Astrocyte (in vitro differentiated cells and primary cell): ENCODE results near the gene ICE1. TPM values are rescaled to one million over a fixed set of nuclear protein-coding genes. Genes with fewer than 3 reads are reported as not detected.
A peak's percentile ranks its signal among the peaks of the same experiment; 100 is the strongest.

ENCODE experiments used
- DNase-seq: peaks from one replicate; pipeline ENCODE4 v3.0.0-alpha.2; 2010; ENCODE audit warnings: low read depth
- FAIRE-seq: peaks from 2 replicates; lab custom pipeline; 2011; peaks lifted over from hg19 to GRCh38; lab: Jason Lieb, UNC
- H2AFZ ChIP-seq: 2 replicates; pipeline ENCODE4 v1.6.0; 2012; ENCODE audit warnings: low read depth, low read length, inconsistent platforms
- H3K27ac ChIP-seq: 2 replicates; pipeline ENCODE4 v1.5.1; 2011; ENCODE audit warnings: low read depth, low read length, inconsistent platforms
- H3K27me3 ChIP-seq: 2 replicates; pipeline ENCODE4 v1.6.0; 2011; ENCODE audit warnings: low read length, inconsistent platforms; ENCODE audit not compliant: insufficient read depth
- H3K36me3 ChIP-seq: 2 replicates; pipeline ENCODE4 v1.5.1; 2011; ENCODE audit warnings: low read length, inconsistent platforms; ENCODE audit not compliant: insufficient read depth
- H3K4me1 ChIP-seq: 2 replicates; pipeline ENCODE4 v1.5.1; 2011; ENCODE audit warnings: low read length, inconsistent platforms; ENCODE audit not compliant: insufficient read depth
- H3K4me2 ChIP-seq: 2 replicates; pipeline ENCODE4 v1.6.0; 2012; ENCODE audit warnings: low read length, inconsistent platforms
- H3K4me3 ChIP-seq: 2 replicates; pipeline ENCODE4 v1.5.1; 2011; ENCODE audit warnings: low read depth, mild to moderate bottlenecking, low read length, inconsistent platforms; ENCODE audit not compliant: insufficient read depth
- H3K79me2 ChIP-seq: 2 replicates; pipeline ENCODE4 v1.6.0; 2012; ENCODE audit warnings: mild to moderate bottlenecking, low read length, inconsistent platforms; ENCODE audit not compliant: insufficient read depth
- H3K9ac ChIP-seq: 2 replicates; pipeline ENCODE4 v1.6.0; 2012; ENCODE audit warnings: mild to moderate bottlenecking, low read length, inconsistent platforms
- H3K9me3 ChIP-seq: 2 replicates; pipeline ENCODE4 v1.5.1; 2012; ENCODE audit warnings: low read depth, mild to moderate bottlenecking, low read length, inconsistent platforms; ENCODE audit not compliant: insufficient read depth
- H4K20me1 ChIP-seq: 2 replicates; pipeline ENCODE4 v1.6.0; 2012; ENCODE audit warnings: low read length, inconsistent platforms; ENCODE audit not compliant: insufficient read depth
- H3K27ac Mint-ChIP-seq: one replicate; pipeline ENCODE4 v1.8.0; 2021; ENCODE audit warnings: mild to moderate bottlenecking, mixed read lengths; ENCODE audit not compliant: unreplicated experiment
- H3K27me3 Mint-ChIP-seq: one replicate; pipeline ENCODE4 v1.8.0; 2021; ENCODE audit warnings: low read depth, mixed read lengths; ENCODE audit not compliant: unreplicated experiment
- H3K36me3 Mint-ChIP-seq: one replicate; pipeline ENCODE4 v1.8.0; 2021; ENCODE audit warnings: low read depth, mixed read lengths; ENCODE audit not compliant: unreplicated experiment
- H3K4me1 Mint-ChIP-seq: one replicate; pipeline ENCODE4 v1.8.0; 2021; ENCODE audit warnings: low read depth, mixed read lengths; ENCODE audit not compliant: unreplicated experiment
- H3K4me3 Mint-ChIP-seq: one replicate; pipeline ENCODE4 v1.8.0; 2021; ENCODE audit warnings: mild to moderate bottlenecking, moderate library complexity, mixed read lengths; ENCODE audit not compliant: unreplicated experiment
- H3K9me3 Mint-ChIP-seq: one replicate; pipeline ENCODE4 v1.8.0; 2021; ENCODE audit warnings: mild to moderate bottlenecking, mixed read lengths; ENCODE audit not compliant: unreplicated experiment
- EZH2 ChIP-seq: IDR thresholded peaks from 2 replicates; pipeline ENCODE4 v1.6.1; 2012; ENCODE audit warnings: mild to moderate bottlenecking, low read length, inconsistent platforms; ENCODE audit not compliant: insufficient read depth
- total RNA-seq: library from RNA; stranded (reverse); gene quantifications from 2 replicates; pipeline ENCODE4 v1.2.1, GENCODE V29; 2021
- TF ChIP-seq, protein P1 (sequence below): IDR thresholded peaks from 2 replicates; pipeline ENCODE4 v1.5.1; 2011; ENCODE audit warnings: low read depth, mild to moderate bottlenecking, inconsistent platforms, low read length, moderate library complexity; ENCODE audit not compliant: insufficient read depth

Gene ICE1
- total RNA-seq, 1 donor from 2014 or later: 40.3 TPM

DNA sequence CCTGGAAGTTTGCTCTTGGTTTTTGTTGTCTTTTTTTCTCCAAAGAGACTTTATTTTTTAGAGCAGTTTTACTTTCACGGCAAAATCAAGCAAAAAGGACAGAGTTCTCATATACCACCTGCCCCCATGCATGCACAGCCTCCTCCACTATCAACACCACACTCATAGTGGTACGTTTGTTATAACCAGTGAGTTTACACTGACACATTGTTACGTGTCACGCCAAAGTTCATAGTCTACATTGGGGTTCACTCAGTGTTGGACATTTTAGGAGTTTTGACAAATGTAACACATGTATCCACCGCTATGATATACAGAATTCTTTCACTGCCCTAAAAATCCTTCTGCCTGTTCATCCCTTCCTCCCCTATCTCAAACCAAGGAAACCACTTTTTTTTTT is 7.5 kb upstream of the ICE1 start:
- TF ChIP-seq, protein P1, sequence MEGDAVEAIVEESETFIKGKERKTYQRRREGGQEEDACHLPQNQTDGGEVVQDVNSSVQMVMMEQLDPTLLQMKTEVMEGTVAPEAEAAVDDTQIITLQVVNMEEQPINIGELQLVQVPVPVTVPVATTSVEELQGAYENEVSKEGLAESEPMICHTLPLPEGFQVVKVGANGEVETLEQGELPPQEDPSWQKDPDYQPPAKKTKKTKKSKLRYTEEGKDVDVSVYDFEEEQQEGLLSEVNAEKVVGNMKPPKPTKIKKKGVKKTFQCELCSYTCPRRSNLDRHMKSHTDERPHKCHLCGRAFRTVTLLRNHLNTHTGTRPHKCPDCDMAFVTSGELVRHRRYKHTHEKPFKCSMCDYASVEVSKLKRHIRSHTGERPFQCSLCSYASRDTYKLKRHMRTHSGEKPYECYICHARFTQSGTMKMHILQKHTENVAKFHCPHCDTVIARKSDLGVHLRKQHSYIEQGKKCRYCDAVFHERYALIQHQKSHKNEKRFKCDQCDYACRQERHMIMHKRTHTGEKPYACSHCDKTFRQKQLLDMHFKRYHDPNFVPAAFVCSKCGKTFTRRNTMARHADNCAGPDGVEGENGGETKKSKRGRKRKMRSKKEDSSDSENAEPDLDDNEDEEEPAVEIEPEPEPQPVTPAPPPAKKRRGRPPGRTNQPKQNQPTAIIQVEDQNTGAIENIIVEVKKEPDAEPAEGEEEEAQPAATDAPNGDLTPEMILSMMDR: no peak
- TF ChIP-seq EZH2: no peak
- Histone ChIP-seq H3K27me3 (no peaks in the 10 kb centered on the region), H3K9ac (no peak overlapping the region), H2AFZ (no peak overlapping the region), H3K4me1 (peaks cover 36% of the 10 kb centered on the region), H3K9me3 (no peaks in the 10 kb centered on the region), H3K79me2 (no peaks in the 10 kb centered on the region), H3K4me3 (no peak overlapping the region), H4K20me1 (no peaks in the 10 kb centered on the region), H3K4me2 (no peak overlapping the region), H3K36me3 (no peaks in the 10 kb centered on the region), H3K27ac (no peak overlapping the region)
- Mint-ChIP-seq H3K4me3 (no peak overlapping the region), H3K9me3 (peaks cover 7% of the 10 kb centered on the region), H3K4me1 (peaks cover 34% of the 10 kb centered on the region), H3K27ac (no peak overlapping the region), H3K27me3 (no peaks in the 10 kb centered on the region), H3K36me3 (no peaks in the 10 kb centered on the region)
- DNase-seq (no peak), FAIRE-seq (no peak)

DNA sequence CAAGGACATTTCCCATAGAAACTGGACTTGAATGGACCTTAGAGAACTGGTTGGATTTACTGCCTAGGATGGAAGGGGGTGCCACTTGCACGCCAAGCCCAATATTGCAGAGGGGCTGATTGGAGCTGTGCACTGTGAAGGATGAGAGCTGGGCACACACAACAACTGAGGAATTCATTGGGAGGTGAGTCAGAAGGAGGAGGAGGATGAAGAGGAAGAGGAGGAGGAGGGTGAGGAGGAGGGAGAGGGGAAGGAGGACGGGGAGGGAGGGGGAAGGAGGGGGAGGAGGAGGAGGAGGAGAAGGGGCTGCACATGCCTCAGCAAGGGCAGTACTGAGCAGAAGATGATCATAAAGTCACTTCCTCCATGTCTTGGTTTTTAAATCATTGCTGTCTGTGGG is 5.7 kb upstream of the ICE1 start:
- H3K4me3 Mint-ChIP-seq: no peak overlapping the region

GRCh38 chr5:5418006-5418405 is 4.5 kb upstream of the ICE1 start:
- Histone ChIP-seq H3K4me3 (no peak overlapping the region), H3K27ac (no peak overlapping the region), H3K36me3 (no peaks in the 10 kb centered on the region), H3K79me2 (peaks cover 5% of the 10 kb centered on the region), H3K4me2 (no peak overlapping the region), H3K4me1 (peaks cover 51% of the 10 kb centered on the region), H3K27me3 (no peaks in the 10 kb centered on the region), H3K9ac (no peak overlapping the region), H3K9me3 (no peaks in the 10 kb centered on the region), H4K20me1 (peaks cover under 1% of the 10 kb centered on the region), H2AFZ (no peak overlapping the region)
- Mint-ChIP-seq H3K27me3 (no peaks in the 10 kb centered on the region), H3K4me3 (peak overlapping the region; percentile 21), H3K4me1 (peaks cover 52% of the 10 kb centered on the region), H3K9me3 (peaks cover 7% of the 10 kb centered on the region), H3K36me3 (no peaks in the 10 kb centered on the region), H3K27ac (peak overlapping the region; percentile 91)
- TF ChIP-seq EZH2: no peak
- TF ChIP-seq, protein P1: no peak
- DNase-seq (no peak), FAIRE-seq (no peak)

More for the DNA sequence above, 5.7 kb upstream of the ICE1 start:
- Histone ChIP-seq H2AFZ (no peak overlapping the region), H3K27ac (no peak overlapping the region), H3K9me3 (no peaks in the 10 kb centered on the region), H3K36me3 (no peaks in the 10 kb centered on the region), H3K4me3 (no peak overlapping the region), H3K27me3 (no peaks in the 10 kb centered on the region), H3K4me1 (peaks cover 50% of the 10 kb centered on the region), H3K4me2 (peak overlapping the region; percentile 13), H4K20me1 (no peaks in the 10 kb centered on the region), H3K9ac (no peak overlapping the region), H3K79me2 (no peaks in the 10 kb centered on the region)
- Mint-ChIP-seq H3K4me1 (peaks cover 50% of the 10 kb centered on the region), H3K36me3 (no peaks in the 10 kb centered on the region), H3K27ac (peak overlapping the region; percentile 50), H3K27me3 (no peaks in the 10 kb centered on the region), H3K9me3 (peaks cover 7% of the 10 kb centered on the region)
- FAIRE-seq (no peak), DNase-seq (no peak)
- TF ChIP-seq, protein P1: no peak
- TF ChIP-seq EZH2: no peak
